NCI-H1930 (cell line): ENCODE results near the gene TPD52L1.

Experiments used
- DNase-seq, 2 experiments: peaks; one replicate each; lab custom pipeline; 2025; lab: John Stamatoyannopoulos, UW

TPD52L1 gene

GRCh38 chr6:125208625-125209249 lies 55.2 kb downstream of the TPD52L1 start:
- no peak for DNase-seq

- DNase-seq, result no peak
Observed at GRCh38 chr6:125210667-125211066, 57.1 kb downstream of the TPD52L1 start.

- no peak for DNase-seq
Observed at GRCh38 chr6:125211352-125211751, 57.8 kb downstream of the TPD52L1 start.

GRCh38 chr6:125212377-125212776 lies 58.8 kb downstream of the TPD52L1 start:
- no peak for DNase-seq

- no peak for DNase-seq
Observed at GRCh38 chr6:125213939-125214338, 60.4 kb downstream of the TPD52L1 start.

- DNase-seq, result no peak
Observed at GRCh38 chr6:125215252-125215819, 61.8 kb downstream of the TPD52L1 start.

GRCh38 chr6:125216015-125216414 lies 62.4 kb downstream of the TPD52L1 start:
- DNase-seq, result no peak

GRCh38 chr6:125217369-125217768 lies 63.8 kb downstream of the TPD52L1 start:
- no peak for DNase-seq

- DNase-seq, result no peak
Observed at GRCh38 chr6:125217992-125218391, 64.4 kb downstream of the TPD52L1 start.

GRCh38 chr6:125219361-125219895 lies 65.9 kb downstream of the TPD52L1 start:
- no peak for DNase-seq

GRCh38 chr6:125220712-125221111 lies 67.1 kb downstream of the TPD52L1 start:
- DNase-seq, result no peak

- DNase-seq, result no peak
Observed at GRCh38 chr6:125222531-125223455, 69.2 kb downstream of the TPD52L1 start.

- no peak for DNase-seq
Observed at GRCh38 chr6:125224231-125224861, 70.8 kb downstream of the TPD52L1 start.

GRCh38 chr6:125227244-125227643 lies 73.7 kb downstream of the TPD52L1 start:
- no peak for DNase-seq

- DNase-seq, result no peak
Observed at GRCh38 chr6:125228981-125229479, 75.5 kb downstream of the TPD52L1 start.

GRCh38 chr6:125230674-125231073 lies 77.1 kb downstream of the TPD52L1 start:
- no peak for DNase-seq

- no peak for DNase-seq
Observed at GRCh38 chr6:125231133-125231532, 77.6 kb downstream of the TPD52L1 start.

GRCh38 chr6:125231574-125232343 lies 78.2 kb downstream of the TPD52L1 start:
- no peak for DNase-seq

- no peak for DNase-seq
Observed at GRCh38 chr6:125232466-125232865, 78.9 kb downstream of the TPD52L1 start.

GRCh38 chr6:125233202-125233601 lies 79.6 kb downstream of the TPD52L1 start:
- no peak for DNase-seq
